Activated naive CD8-positive, alpha-beta T cell treated with anti-CD3 and anti-CD28 coated beads, Interleukin-2, amount 10 ng/mL, durations not matched to agents 7 days and 5 days (primary cell): ENCODE measurements around the gene SUCLG2. TPM values are rescaled to one million over a fixed set of nuclear protein-coding genes. Genes with fewer than 3 reads are reported as not detected.

ENCODE experiments used
- ATAC-seq: fragments of 150-1000 bp; cut with Tn5 transposase; one replicate; pipeline ENCODE4 v1.10.0; 2021; ENCODE audit warnings: low read depth, moderate library complexity
- POLR2A ChIA-PET: fragments of 350-600 bp; sonication (Branson Sonifier 250); formaldehyde crosslinking; loops from one replicate; lab custom pipeline; 2021; ENCODE audit warnings: antibody characterized with exemption; lab: Charles Lee
- DNase-seq: peaks from one replicate; pipeline ENCODE4 v3.0.0; 2021
- H3K27ac Mint-ChIP-seq: one replicate; pipeline ENCODE4 v1.8.0; 2022; ENCODE audit warnings: mild to moderate bottlenecking, mixed read lengths
- H3K27me3 Mint-ChIP-seq: one replicate; pipeline ENCODE4 v1.8.0; 2022; ENCODE audit warnings: mild to moderate bottlenecking, moderate library complexity, mixed read lengths
- H3K36me3 Mint-ChIP-seq: one replicate; pipeline ENCODE4 v1.8.0; 2021; ENCODE audit warnings: mild to moderate bottlenecking, mixed read lengths
- H3K4me1 Mint-ChIP-seq: one replicate; pipeline ENCODE4 v1.8.0; 2021; ENCODE audit warnings: mixed read lengths
- H3K4me3 Mint-ChIP-seq: one replicate; pipeline ENCODE4 v1.8.0; 2022; ENCODE audit warnings: mild to moderate bottlenecking, moderate library complexity, mixed read lengths
- H3K9me3 Mint-ChIP-seq: one replicate; pipeline ENCODE4 v1.8.0; 2021; ENCODE audit warnings: mixed read lengths
- total RNA-seq, 2 experiments: library from RNA; stranded (reverse); gene quantifications; one replicate each; pipeline ENCODE4 v1.2.3, GENCODE V29; 2021

The SUCLG2 gene
- total RNA-seq, 2 experiments from 2014 or later = 64.0 to 68.2 TPM

DNA sequence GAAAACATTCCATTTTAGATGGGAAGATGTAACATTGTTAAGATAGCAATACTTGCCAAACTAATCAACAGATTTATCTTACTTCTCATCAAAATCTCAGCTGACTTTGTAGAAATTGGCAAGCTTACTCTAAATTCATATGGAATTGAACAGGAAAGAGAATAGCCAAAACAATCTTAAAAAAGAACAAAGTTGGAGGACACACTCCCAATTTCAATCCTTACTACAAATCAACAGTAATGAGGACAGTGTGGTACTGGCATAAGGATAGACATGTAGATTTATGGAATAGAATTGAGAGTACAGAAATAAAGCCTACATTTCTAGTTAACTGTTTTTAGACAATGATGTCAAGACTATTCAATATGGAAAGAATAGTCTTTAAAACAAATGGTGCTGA, 308.3 kb downstream of the SUCLG2 start:
- POLR2A ChIA-PET = no interaction called here
- ATAC-seq (no peak), DNase-seq (no peak)
- Mint-ChIP-seq H3K4me1 (peaks cover 5% of the 10 kb centered on the region), H3K27ac (no peak overlapping the region), H3K27me3 (no peaks in the 10 kb centered on the region), H3K9me3 (peaks cover 18% of the 10 kb centered on the region), H3K36me3 (peaks cover 14% of the 10 kb centered on the region), H3K4me3 (no peak overlapping the region)

DNA sequence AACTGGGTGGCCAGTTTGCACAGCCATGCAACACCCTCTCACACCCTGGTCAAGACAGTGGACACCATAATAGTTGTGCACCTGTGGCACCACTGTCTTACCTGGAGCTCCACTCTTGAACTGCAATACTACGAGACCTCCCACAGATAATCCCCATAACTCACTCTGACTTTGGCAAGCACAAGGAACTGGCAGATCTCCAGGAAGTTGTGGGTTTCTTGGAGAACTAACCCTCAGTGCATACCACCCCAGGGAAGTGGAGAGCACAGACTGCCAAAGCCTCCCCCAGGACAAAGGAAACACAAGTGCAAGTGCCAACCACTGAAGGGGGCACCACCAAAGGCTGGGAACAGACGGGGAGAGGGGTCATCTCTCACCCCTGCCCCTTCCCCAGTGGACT, 318.6 kb downstream of the SUCLG2 start:
- peaks cover 27% of the 10 kb centered on the region for H3K36me3 Mint-ChIP-seq
- H3K27me3 Mint-ChIP-seq = no peaks in the 10 kb centered on the region
- no peak overlapping the region for H3K4me3 Mint-ChIP-seq
- peaks cover 19% of the 10 kb centered on the region for H3K4me1 Mint-ChIP-seq
- no peak overlapping the region for H3K27ac Mint-ChIP-seq
- POLR2A ChIA-PET = no interaction called here
- DNase-seq (no peak), ATAC-seq (no peak)
- peaks cover 28% of the 10 kb centered on the region for H3K9me3 Mint-ChIP-seq

DNA sequence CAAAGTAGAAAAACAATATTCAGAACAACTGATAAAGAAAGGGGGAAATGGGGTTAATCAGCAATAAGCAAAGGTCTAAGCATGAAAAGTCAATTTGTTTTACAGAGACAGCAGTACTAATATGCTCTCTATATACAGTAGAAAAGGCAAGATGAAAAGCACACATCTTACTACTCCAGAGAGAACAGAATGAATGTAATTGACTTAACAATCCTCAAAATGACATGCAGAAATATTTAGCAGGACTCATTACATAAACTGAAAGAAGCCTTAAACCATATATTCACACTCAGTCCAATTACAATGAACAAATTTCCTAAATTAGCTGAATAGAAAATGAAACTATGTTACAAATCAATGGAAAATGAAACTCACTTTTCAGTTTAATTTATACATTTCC, 319.8 kb downstream of the SUCLG2 start:
- H3K9me3 Mint-ChIP-seq = peaks cover 19% of the 10 kb centered on the region

DNA sequence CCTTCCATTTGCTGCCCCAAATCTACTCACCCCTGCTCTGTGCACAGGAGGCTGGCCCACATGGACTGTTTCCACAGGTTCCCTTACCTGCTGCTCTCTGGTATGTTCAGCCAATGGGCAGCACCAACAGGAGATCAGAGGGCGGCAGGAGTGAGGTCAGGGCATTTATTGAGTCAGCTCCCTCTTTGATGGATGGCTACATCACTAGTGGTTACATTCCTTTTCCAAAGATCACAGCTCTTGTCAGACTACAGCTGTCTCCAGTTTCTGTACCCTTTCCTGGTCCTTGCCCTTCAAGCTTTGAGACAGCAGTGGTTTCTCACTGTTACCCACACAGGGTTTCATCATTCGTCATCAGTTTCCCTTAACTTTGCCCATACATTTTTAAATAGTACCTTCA, 325.1 kb downstream of the SUCLG2 start:
- DNase-seq = no peak
- peak; percentile 42 for ATAC-seq
- H3K27me3 Mint-ChIP-seq = peaks cover 2% of the 10 kb centered on the region
- H3K9me3 Mint-ChIP-seq = peaks cover 10% of the 10 kb centered on the region
- no peak overlapping the region for H3K4me3 Mint-ChIP-seq
- POLR2A ChIA-PET = no interaction called here
- H3K36me3 Mint-ChIP-seq = peaks cover 11% of the 10 kb centered on the region
- no peak overlapping the region for H3K27ac Mint-ChIP-seq
- H3K4me1 Mint-ChIP-seq = peaks cover 19% of the 10 kb centered on the region

More for the DNA sequence above, 319.8 kb downstream of the SUCLG2 start:
- peaks cover 27% of the 10 kb centered on the region for H3K36me3 Mint-ChIP-seq
- no peaks in the 10 kb centered on the region for H3K27me3 Mint-ChIP-seq
- POLR2A ChIA-PET = no interaction called here
- no peak for DNase-seq
- H3K27ac Mint-ChIP-seq = no peak overlapping the region
- peaks cover 23% of the 10 kb centered on the region for H3K4me1 Mint-ChIP-seq
- H3K4me3 Mint-ChIP-seq = peak overlapping the region; percentile 20
- ATAC-seq = no peak

DNA sequence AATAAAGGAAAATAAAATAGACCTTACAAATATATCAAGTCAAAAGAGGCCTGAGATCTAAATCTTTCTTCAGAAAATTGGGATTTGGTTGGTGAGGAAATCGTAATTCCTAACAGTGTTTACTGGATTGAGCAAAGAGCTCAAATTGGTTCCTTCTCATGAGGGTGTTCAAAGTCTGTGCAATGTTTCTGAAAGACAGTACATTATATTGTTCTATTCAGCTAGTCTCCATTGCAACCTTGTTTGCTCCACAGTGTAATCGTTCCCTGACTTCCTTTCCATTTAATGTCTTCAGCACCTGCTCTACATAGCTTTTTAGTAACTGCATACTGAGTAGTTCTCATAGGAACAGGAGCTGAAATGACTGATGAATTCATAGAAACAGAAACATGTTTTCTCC, 326.8 kb downstream of the SUCLG2 start:
- H3K36me3 Mint-ChIP-seq = peaks cover 8% of the 10 kb centered on the region
- no peak for ATAC-seq
- H3K4me3 Mint-ChIP-seq = no peak overlapping the region
- H3K27me3 Mint-ChIP-seq = peaks cover 2% of the 10 kb centered on the region
- peaks cover 15% of the 10 kb centered on the region for H3K4me1 Mint-ChIP-seq
- no peak overlapping the region for H3K27ac Mint-ChIP-seq
- POLR2A ChIA-PET = no interaction called here
- no peak for DNase-seq
- H3K9me3 Mint-ChIP-seq = peaks cover 8% of the 10 kb centered on the region

DNA sequence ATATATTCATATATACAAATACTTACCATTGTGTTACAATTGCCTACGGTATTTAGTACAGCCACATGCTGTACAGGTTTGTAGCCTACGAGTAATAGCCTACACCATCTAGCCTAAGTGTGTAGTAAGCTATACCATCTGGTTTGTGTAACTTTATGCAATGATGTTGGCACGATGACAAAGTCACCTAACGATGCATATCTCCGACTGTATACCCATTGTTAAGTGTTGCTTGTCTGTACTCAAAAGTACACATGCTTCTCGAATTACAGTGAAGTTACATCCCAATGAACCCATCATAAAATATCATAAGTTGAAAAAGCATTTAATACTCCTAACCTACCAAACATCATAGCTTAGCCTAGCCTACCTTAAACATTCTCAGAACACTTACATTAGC, 329.2 kb downstream of the SUCLG2 start:
- POLR2A ChIA-PET = no interaction called here
- Mint-ChIP-seq H3K9me3 (peaks cover 7% of the 10 kb centered on the region), H3K4me1 (peaks cover 11% of the 10 kb centered on the region), H3K27ac (no peak overlapping the region), H3K4me3 (no peak overlapping the region), H3K36me3 (peaks cover 2% of the 10 kb centered on the region), H3K27me3 (peaks cover 3% of the 10 kb centered on the region)
- ATAC-seq (no peak), DNase-seq (no peak)
